Esophagus (tissue), 2 donors: ENCODE data around the gene C2CD4D. TPM values are rescaled to one million over a fixed set of nuclear protein-coding genes. Genes with fewer than 3 reads are reported as not detected.
A peak's percentile ranks its signal among the peaks of the same experiment; 100 is the strongest.

ENCODE experiments used
- H3K27ac ChIP-seq, 2 donors: one replicate each; pipeline ENCODE4 v1.5.1; 2013; ENCODE audit warnings: low read depth in 2 of 2, mild to moderate bottlenecking in 2 of 2, inconsistent platforms in 1 of 2, low read length in 1 of 2, moderate library complexity in 1 of 2
- H3K27me3 ChIP-seq, 2 donors: one replicate each; pipeline ENCODE4 v1.6.1; 2013; ENCODE audit warnings: low read length in 2 of 2, control low read depth in 1 of 2, mild to moderate bottlenecking in 1 of 2; ENCODE audit not compliant: insufficient read depth in 2 of 2, control insufficient read depth in 1 of 2
- H3K36me3 ChIP-seq, 2 donors: one replicate each; pipeline ENCODE4 v1.6.1; 2013; ENCODE audit warnings: low read length in 1 of 2; ENCODE audit not compliant: control insufficient read depth in 2 of 2, insufficient read depth in 2 of 2
- H3K4me1 ChIP-seq, 2 donors: one replicate each; pipeline ENCODE4 v1.6.1; 2013; ENCODE audit warnings: low read length in 1 of 2; ENCODE audit not compliant: control insufficient read depth in 2 of 2, insufficient read depth in 2 of 2
- H3K4me3 ChIP-seq, 2 donors: one replicate each; pipeline ENCODE4 v1.5.1; 2013; ENCODE audit warnings: low read length in 2 of 2, mild to moderate bottlenecking in 2 of 2, low read depth in 1 of 2, moderate library complexity in 1 of 2
- H3K9me3 ChIP-seq, 2 donors: one replicate each; pipeline ENCODE4 v1.6.1; 2013; ENCODE audit warnings: mild to moderate bottlenecking in 2 of 2, low read depth in 1 of 2, low read length in 1 of 2, moderate library complexity in 1 of 2; ENCODE audit not compliant: control insufficient read depth in 2 of 2, insufficient read depth in 1 of 2
- WGBS, 2 donors: extraction: QIAGEN DNeasy Blood & Tissue Kit; methylation state at CpG; one replicate each; pipeline ENCODE4 v1.1.7; 2013; 5-methylcytosine and 5-hydroxymethylcytosine counted together
- polyA plus RNA-seq, 2 donors: library from polyadenylated mRNA; stranded (reverse); fragments of 200-250 nt; gene quantifications; one replicate each; pipeline ENCODE4 v1.2.3, GENCODE V29; 2013
- donor health status: healthy with polysubstance abuse.
- donor health status: Bipolar disorder and iron deficiency.

The C2CD4D gene
- polyA plus RNA-seq, 2 donors: 0.12 to 0.19 TPM

DNA sequence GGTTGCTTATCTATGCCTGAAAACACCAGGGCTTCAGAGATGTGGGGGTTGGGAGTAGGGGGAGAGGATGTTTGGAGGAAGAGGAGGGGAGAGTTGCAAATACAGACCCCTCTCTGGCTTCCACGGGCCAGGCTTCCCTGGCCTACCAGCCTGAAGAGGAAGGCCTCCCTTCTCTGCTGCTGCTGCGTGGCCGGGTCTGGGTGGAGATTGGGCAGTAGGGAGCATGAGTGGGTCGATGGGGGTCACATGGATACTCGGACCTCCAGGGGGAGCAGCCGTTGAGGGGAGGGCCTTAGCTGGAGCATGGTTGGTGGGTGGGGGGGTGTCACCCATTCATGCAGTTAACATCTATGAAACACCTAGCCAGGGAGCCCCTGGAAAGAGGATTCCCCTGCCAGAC lies 9.6 kb downstream of the C2CD4D start:
- H3K9me3 ChIP-seq: no peaks in the 10 kb centered on the region
- H3K27ac ChIP-seq: peak overlapping the region in 1 of 2 donors; percentile 50
- H3K4me1 ChIP-seq: peaks cover 0 to 23% of the 10 kb centered on the region in 2 donors
- H3K27me3 ChIP-seq: no peaks in the 10 kb centered on the region
- H3K4me3 ChIP-seq: no peak overlapping the region
- peaks cover 0 to 4% of the 10 kb centered on the region in 2 donors for H3K36me3 ChIP-seq
- WGBS, 2 donors: 32 to 60% methylated on average over 6 of the region's 6 CpGs

DNA sequence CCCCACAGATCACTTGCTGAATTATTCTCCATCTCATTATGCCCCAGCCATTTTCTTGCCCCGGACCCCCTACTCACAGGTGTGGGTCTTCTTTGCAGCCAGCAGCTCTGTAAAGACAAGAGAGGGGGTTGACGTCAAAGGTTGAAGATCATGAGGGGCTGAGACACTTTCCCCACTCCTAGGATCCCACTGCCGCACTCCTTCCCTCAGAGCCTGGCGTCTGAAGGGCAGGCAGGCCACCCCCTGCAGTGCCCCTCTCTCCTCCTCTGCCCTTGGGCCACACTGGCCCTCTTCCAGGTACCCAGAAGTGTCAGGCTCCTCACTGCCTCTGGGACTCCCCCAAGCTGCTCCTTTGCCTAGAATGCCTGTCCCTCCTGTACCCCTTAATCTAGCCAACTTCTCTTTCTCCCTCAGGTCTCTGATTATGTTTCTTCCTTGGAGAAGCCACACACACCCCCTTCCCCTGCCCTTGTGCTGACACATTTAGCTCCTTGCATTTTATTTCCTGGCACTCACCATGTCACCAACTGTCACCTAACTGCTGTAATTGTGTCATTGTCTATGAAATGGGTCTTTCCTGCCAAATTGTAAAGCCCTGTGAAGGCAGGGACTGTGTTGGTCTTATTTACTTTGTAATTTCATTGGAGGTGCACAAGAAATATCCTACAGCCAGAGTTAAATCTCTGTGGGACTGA lies 10.1 kb downstream of the C2CD4D start:
- H3K36me3 ChIP-seq: peaks cover 0 to 4% of the 10 kb centered on the region in 2 donors
- peaks cover 0 to 23% of the 10 kb centered on the region in 2 donors for H3K4me1 ChIP-seq
- H3K9me3 ChIP-seq: no peaks in the 10 kb centered on the region
- H3K27me3 ChIP-seq: no peaks in the 10 kb centered on the region
- H3K27ac ChIP-seq: peak overlapping the region in 1 of 2 donors; percentile 50
- 42 to 51% methylated on average over 4 of the region's 4 CpGs for WGBS, 2 donors
- H3K4me3 ChIP-seq: no peak overlapping the region

DNA sequence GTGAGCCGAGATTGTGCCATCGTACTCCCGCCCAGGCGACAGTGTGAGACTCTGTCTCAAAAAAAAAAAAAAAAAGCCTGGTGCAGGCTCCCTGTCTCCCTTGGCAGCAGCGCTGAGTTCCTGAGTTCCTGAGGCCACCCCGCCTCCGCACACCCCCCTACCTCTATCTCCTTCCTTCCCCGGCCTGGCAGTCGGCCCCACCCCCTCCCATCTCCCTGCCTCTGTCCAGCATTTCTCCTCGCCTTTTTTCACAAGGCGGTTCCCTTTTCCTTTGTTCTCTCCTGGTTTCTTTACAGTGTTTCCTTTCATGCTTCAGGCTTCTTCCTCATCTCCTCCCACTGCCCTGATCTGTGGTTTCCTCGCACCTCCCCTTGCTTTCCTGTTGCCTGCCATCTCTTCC lies 10.7 kb downstream of the C2CD4D start:
- Histone ChIP-seq H3K27ac (no peak overlapping the region), H3K4me1 (peaks cover 0 to 23% of the 10 kb centered on the region in 2 donors), H3K27me3 (no peaks in the 10 kb centered on the region), H3K36me3 (peaks cover 0 to 4% of the 10 kb centered on the region in 2 donors), H3K4me3 (no peak overlapping the region), H3K9me3 (no peaks in the 10 kb centered on the region)
- WGBS, 2 donors: 5 to 10% methylated on average over 11 to 12 of the region's 12 CpGs

DNA sequence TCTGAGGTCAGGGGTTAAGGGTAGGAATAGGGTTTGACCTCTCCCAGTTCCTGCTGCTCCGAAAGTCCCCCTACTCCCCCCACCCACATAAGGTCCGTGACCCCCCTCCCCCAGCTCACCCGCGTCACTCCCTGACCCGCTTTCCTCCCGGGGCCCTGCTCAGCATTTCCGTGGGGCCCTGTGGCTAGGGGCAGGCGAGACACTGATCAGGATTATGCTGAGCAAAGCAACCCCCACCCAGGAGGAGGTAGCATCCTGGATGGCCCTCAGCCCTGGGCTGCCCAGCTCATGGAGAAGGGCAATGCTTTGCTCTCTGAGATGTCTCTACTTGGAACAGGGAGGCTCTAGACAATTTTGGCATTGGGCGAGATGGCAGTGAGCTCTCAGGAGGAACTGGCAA lies 11.8 kb downstream of the C2CD4D start:
- 70 to 71% methylated on average over 9 of the region's 9 CpGs for WGBS, 2 donors
- H3K27me3 ChIP-seq: no peaks in the 10 kb centered on the region
- no peak overlapping the region for H3K4me3 ChIP-seq
- H3K4me1 ChIP-seq: peaks cover 0 to 21% of the 10 kb centered on the region in 2 donors
- peaks cover 0 to 4% of the 10 kb centered on the region in 2 donors for H3K36me3 ChIP-seq
- no peaks in the 10 kb centered on the region for H3K9me3 ChIP-seq
- no peak overlapping the region for H3K27ac ChIP-seq

DNA sequence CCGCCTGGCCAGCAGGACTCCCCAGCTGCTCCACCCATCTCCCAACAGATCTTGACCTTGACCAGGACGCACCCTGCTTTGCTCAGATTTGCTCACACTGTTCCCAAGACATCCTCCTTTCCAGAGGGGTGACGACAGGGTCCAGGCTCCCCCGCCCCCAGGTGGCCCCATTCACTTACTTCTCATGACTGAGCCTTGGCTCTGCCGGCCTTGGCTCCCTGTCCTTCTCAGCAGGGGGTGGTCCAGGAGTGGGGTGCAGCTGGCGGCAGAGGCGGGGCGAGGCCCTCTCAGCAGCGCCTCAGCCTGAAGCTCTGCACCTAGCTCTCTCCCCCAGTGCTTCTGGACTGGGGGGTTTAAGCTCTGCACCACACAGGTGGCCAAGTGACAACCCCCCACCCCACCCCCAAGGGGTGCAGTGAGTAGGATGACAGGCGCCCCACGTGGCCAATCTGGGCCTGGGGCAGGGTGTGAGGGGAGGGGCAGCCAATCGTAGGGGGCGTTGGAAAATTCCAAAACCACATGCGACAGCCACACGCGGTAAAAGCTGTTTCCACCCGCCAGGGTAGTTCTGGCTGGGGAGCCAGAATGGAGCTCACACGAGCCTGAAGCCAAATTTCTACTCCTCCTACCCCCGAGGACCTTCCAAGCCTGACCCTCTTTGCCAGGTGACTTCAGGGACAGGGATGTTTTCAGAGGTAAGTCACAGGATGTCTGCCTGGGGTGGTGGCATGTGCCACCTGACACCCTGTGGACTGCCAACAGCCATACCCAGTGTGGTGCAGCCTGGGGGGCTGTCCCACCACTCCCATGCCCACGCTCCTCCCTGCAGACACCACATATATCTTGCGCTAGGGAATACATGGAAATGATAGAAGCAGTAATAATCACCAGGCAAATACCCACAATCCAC lies 13.6 kb downstream of the C2CD4D start:
- Histone ChIP-seq H3K27ac (no peak overlapping the region), H3K4me3 (no peak overlapping the region), H3K27me3 (no peaks in the 10 kb centered on the region), H3K36me3 (peaks cover 0 to 4% of the 10 kb centered on the region in 2 donors), H3K4me1 (peaks cover 0 to 10% of the 10 kb centered on the region in 2 donors), H3K9me3 (no peaks in the 10 kb centered on the region)
- 61 to 62% methylated on average over 21 of the region's 21 CpGs for WGBS, 2 donors

DNA sequence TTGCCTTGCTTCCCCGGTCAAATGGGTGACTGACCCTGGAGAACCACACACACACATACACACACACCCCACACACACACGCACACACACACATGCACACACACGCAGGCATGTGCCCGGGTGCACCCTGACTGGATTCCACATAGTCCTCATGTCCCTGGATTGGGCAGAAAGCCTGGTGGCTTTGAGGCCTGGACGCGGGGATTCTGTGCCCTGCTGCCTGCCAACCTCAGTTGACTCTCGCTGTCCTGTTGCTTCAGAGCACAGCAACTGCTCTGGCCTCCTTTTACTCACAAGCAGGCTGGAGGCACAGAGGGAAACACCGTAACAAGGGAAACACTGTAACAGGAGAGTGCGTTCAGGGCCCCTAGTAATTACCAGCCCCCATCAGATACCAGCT lies 14.4 kb downstream of the C2CD4D start:
- whole genome bisulfite sequencing, 2 donors: 77 to 80% methylated on average over 9 of the region's 9 CpGs
- H3K4me3 ChIP-seq: peak overlapping the region in 1 of 2 donors; percentile 11
- peaks cover 0 to 4% of the 10 kb centered on the region in 2 donors for H3K36me3 ChIP-seq
- no peaks in the 10 kb centered on the region for H3K27me3 ChIP-seq
- no peaks in the 10 kb centered on the region for H3K9me3 ChIP-seq
- H3K4me1 ChIP-seq: peaks cover 0 to 9% of the 10 kb centered on the region in 2 donors
- H3K27ac ChIP-seq: no peak overlapping the region

DNA sequence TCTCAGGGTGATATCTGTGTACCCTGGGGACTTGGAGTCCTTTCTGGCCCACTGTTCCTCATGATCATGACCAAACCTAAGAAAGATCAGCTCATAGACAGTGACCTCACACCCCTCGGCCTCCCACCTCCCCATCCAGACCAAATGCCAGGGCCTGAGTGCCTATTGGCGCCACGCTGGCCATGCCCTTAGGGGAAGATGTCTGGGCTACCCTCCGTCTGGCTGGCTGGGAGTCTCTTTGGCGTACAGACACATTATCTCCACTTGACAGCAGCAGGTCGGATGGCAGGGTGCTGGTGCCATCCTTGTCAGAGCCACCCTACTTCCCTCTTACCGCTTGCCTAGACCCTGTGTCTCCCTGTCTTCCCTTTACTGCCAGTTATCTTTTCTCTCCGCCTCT lies 16.4 kb downstream of the C2CD4D start:
- 79 to 81% methylated on average over 8 of the region's 8 CpGs for WGBS, 2 donors
- Histone ChIP-seq H3K27me3 (no peaks in the 10 kb centered on the region), H3K9me3 (no peaks in the 10 kb centered on the region), H3K27ac (no peak overlapping the region), H3K36me3 (peaks cover 0 to 4% of the 10 kb centered on the region in 2 donors), H3K4me1 (peaks cover 0 to 8% of the 10 kb centered on the region in 2 donors), H3K4me3 (no peak overlapping the region)

DNA sequence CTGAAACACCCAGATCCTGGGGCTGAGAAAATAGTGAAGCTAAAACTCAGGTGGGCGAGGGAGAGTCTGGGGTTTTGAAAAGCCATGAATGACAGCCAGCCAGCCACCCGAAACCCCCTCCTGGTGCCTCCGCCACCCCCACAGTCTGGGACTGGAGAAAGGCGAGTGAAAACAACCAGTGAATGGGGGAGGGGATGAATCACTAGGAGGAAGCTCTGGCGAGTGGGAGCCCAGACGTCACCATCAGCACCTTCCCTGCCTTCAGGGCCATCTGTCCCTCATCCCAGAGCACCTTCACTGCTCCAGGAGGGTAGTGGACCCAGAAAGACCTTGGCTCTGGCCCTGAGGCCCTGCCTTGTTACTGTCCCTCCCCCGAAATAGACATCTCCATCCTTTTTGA lies 17.2 kb downstream of the C2CD4D start:
- WGBS, 2 donors: 49 to 60% methylated on average over 7 of the region's 7 CpGs
- H3K9me3 ChIP-seq: no peaks in the 10 kb centered on the region
- H3K4me3 ChIP-seq: no peak overlapping the region
- H3K4me1 ChIP-seq: peaks cover 0 to 10% of the 10 kb centered on the region in 2 donors
- no peaks in the 10 kb centered on the region for H3K36me3 ChIP-seq
- no peaks in the 10 kb centered on the region for H3K27me3 ChIP-seq
- H3K27ac ChIP-seq: no peak overlapping the region

DNA sequence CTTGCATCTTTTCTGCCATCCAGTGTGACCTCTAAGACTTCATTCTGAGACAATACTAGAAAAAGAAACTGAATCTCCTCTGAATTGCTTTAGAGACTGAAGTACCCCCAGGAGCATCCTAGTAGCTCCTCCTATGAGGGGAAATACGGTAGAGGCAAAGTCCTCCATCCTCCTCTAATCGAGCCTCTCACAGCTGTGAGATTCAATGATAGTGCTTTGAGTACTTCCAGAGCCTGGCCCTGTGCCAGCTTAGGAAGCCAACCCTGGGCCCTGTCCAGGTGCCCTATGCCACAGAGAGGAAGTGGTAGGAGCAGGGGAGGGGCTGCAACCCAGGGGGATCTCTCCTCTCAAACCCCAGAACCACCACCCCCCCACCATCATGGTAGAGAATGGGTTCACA lies 18.7 kb downstream of the C2CD4D start:
- Histone ChIP-seq H3K4me3 (no peak overlapping the region), H3K27me3 (no peaks in the 10 kb centered on the region), H3K4me1 (peaks cover 0 to 19% of the 10 kb centered on the region in 2 donors), H3K36me3 (no peaks in the 10 kb centered on the region), H3K9me3 (no peaks in the 10 kb centered on the region), H3K27ac (no peak overlapping the region)
- WGBS, 2 donors: 19 to 23% methylated on average over 2 of the region's 2 CpGs
